DND-41 (cell line): Measurements from ENCODE around the gene SUMF1.
"Not testable (repeated sequence)": the region's sequence is repeated elsewhere in the genome, so short reads cannot be mapped to it uniquely, and the experiment has no call there.

Source experiments
- CTCF ChIP-seq: IDR thresholded peaks from 2 replicates; pipeline ENCODE4 v1.5.1; 2012; ENCODE audit warnings: borderline replicate concordance, low read length, moderate library complexity, mild to moderate bottlenecking; ENCODE audit not compliant: poor library complexity, severe bottlenecking; ENCODE audit errors: extremely low read depth
- EZH2 ChIP-seq: IDR thresholded peaks from 3 replicates; pipeline ENCODE4 v1.6.1; 2012; ENCODE audit warnings: borderline replicate concordance, low read depth, mild to moderate bottlenecking, moderate library complexity, low read length, inconsistent platforms; ENCODE audit not compliant: severe bottlenecking

- TF ChIP-seq CTCF, EZH2: not testable (repeated sequence)
These were observed 137.3 kb downstream of the SUMF1 start for GRCh38 chr3:4329806-4330205.
